ENCODE results near the gene ENDOV.

The ENDOV gene

GRCh38 chr17:80418589-80418988, 3.6 kb downstream of the ENDOV start:
- Histone ChIP-seq H3K27ac (no peak overlapping the region), H3K4me3 (ENCODE audit: low read depth, low read length) (no peak overlapping the region), H3K36me3 (peaks cover 26% of the 10 kb centered on the region), H3K27me3 (ENCODE audit: insufficient read depth, low read depth, severe bottlenecking) (no peaks in the 10 kb centered on the region), H3K9me3 (ENCODE audit: severe bottlenecking) (no peaks in the 10 kb centered on the region)
- DNase-seq: no peak
- no peak for TF ChIP-seq CTCF (IDR thresholded peaks at IDR 0.05; ENCODE audit: low read depth, low read length)

DNA sequence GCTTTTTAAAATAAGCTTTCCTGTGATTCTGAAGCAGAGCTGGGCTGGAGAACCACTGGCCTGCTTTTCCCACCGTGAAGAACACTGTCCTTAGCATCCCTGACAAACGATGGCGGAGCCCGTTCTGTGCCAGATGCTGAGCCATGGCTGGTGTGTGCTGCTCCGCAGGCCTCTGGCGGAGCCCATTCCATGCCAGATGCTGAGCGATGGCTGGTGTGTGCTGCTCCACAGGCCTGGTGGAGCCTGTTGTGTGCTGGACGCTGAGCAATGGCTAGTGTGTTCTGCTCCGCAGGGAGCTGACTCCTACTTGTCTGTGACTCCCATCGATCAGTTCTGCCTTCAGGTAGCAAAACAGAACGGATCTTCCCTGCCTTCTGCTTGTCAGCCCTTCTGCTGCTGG, 4.3 kb downstream of the ENDOV start:
- Histone ChIP-seq H3K27ac (no peak overlapping the region), H3K9me3 (ENCODE audit: severe bottlenecking) (no peaks in the 10 kb centered on the region), H3K4me3 (ENCODE audit: low read depth, low read length) (no peak overlapping the region), H3K36me3 (peaks cover 26% of the 10 kb centered on the region), H3K27me3 (ENCODE audit: insufficient read depth, low read depth, severe bottlenecking) (no peaks in the 10 kb centered on the region)
- TF ChIP-seq CTCF (IDR thresholded peaks at IDR 0.05; ENCODE audit: low read depth, low read length): no peak
- DNase-seq: no peak

DNA sequence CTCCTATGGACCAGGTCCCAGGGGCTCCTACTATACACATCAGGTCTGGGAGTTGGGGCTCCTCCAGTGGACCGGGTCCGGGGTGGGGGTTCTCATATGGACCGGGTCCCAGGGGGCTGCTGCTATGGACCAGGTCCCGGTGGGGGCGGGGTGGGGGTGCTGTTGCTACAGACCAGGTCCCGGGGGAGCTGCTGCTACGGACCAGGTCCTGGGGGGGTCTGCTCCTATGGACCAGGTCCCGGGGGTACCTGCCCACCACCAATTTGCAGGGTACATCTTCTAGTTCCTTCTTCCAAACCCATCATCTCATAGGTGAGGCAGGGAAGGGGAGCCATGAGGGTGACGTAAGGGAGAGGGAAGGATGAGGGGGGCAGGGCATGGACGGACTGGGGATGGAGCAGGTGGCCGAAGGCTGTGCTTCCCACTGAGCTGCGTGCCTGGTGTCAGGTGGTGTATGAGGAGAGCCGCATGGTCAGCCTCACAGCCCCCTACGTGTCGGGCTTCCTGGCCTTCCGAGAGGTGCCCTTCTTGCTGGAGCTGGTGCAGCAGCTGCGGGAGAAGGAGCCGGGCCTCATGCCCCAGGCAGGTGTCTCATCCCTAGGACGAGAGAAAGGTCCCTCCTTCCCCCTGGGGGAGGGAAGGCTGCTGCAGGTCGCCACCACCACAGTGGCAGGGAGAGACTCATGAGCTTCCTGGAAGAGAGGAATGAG, 6.6 kb downstream of the ENDOV start:
- Histone ChIP-seq H3K4me3 (ENCODE audit: low read depth, low read length) (no peak overlapping the region), H3K27me3 (ENCODE audit: insufficient read depth, low read depth, severe bottlenecking) (no peaks in the 10 kb centered on the region), H3K27ac (peak overlapping the region; percentile 30), H3K36me3 (peaks cover 21% of the 10 kb centered on the region), H3K9me3 (ENCODE audit: severe bottlenecking) (no peaks in the 10 kb centered on the region)
- peak; percentile 76 for DNase-seq
- TF ChIP-seq CTCF (IDR thresholded peaks at IDR 0.05; ENCODE audit: low read depth, low read length): no peak

DNA sequence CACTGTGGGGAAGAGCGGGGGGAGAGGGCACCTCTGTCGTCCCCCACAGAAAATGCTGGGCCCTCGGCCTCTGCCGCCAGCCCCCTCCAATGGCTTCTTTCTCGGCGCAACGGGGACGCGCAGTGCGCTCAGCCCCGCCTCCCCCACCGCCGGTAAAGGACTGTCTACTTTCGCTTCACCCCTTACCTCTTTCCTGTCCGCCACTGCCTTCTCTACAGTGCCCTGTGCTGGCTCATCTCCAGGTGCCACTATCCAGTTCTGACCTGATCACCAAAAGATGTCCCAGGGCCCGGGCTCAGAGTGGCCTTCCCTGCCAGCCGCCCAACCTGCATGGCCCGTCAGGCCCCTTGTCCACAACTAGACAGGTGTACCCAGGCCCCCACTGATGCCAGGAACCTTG, 7.3 kb downstream of the ENDOV start:
- DNase-seq: no peak
- peaks cover 15% of the 10 kb centered on the region for H3K36me3 ChIP-seq
- no peak overlapping the region for H3K4me3 ChIP-seq (ENCODE audit: low read depth, low read length)
- H3K27ac ChIP-seq: no peak overlapping the region; the same call in 1 of the 2 replicates
- no peaks in the 10 kb centered on the region for H3K27me3 ChIP-seq (ENCODE audit: insufficient read depth, low read depth, severe bottlenecking)
- no peaks in the 10 kb centered on the region for H3K9me3 ChIP-seq (ENCODE audit: severe bottlenecking)
- no peak for TF ChIP-seq CTCF (IDR thresholded peaks at IDR 0.05; ENCODE audit: low read depth, low read length)

DNA sequence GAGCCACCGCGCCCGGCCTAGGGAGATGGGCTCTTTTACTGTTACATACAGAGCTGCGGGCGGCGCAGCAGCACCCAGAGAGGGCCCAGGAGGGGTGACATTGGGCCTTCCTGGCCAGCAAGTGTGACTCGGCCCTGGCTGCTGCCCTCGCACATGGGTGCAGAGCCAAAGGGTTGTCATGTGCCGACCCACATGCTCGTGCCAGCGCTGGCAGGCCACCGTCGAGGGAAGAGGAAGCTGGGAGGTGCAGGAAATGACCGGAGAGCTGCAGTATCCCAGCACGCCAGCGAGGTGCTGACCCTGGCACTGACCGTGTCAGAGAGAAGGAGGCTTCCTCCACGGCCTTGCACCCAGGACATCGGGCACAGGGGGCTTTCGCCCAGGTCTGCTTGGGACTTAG, 8.0 kb downstream of the ENDOV start:
- no peaks in the 10 kb centered on the region for H3K27me3 ChIP-seq (ENCODE audit: insufficient read depth, low read depth, severe bottlenecking)
- H3K36me3 ChIP-seq: peaks cover 8% of the 10 kb centered on the region
- no peak for TF ChIP-seq CTCF (IDR thresholded peaks at IDR 0.05; ENCODE audit: low read depth, low read length)
- H3K9me3 ChIP-seq (ENCODE audit: severe bottlenecking): no peaks in the 10 kb centered on the region
- H3K4me3 ChIP-seq (ENCODE audit: low read depth, low read length): no peak overlapping the region
- DNase-seq: no peak
- H3K27ac ChIP-seq: no peak overlapping the region
